ENCODE results near the gene EXD3.
"Not testable (repeated sequence)": the region's sequence is repeated elsewhere in the genome, so short reads cannot be mapped to it uniquely, and the experiment has no call there.

Gene EXD3

GRCh38 chr9:137355761-137356365, 67.1 kb downstream of the EXD3 start:
- no peak for DNase-seq

- DNase-seq: peak; percentile 54
These were observed 67.9 kb downstream of the EXD3 start for GRCh38 chr9:137354845-137355760.

GRCh38 chr9:137354153-137354844, 68.7 kb downstream of the EXD3 start:
- no peak for DNase-seq

GRCh38 chr9:137353223-137354152, 69.5 kb downstream of the EXD3 start:
- no peak for DNase-seq

GRCh38 chr9:137352511-137353222, 70.3 kb downstream of the EXD3 start:
- no peak for DNase-seq

GRCh38 chr9:137351781-137352501, 71.0 kb downstream of the EXD3 start:
- DNase-seq: no peak

GRCh38 chr9:137350696-137351584, 72.0 kb downstream of the EXD3 start:
- no peak for DNase-seq

GRCh38 chr9:137349471-137350033, 73.4 kb downstream of the EXD3 start:
- DNase-seq: no peak

- DNase-seq: no peak
These were observed 74.0 kb downstream of the EXD3 start for GRCh38 chr9:137348769-137349470.

- DNase-seq: no peak
These were observed 75.0 kb downstream of the EXD3 start for GRCh38 chr9:137347928-137348327.

GRCh38 chr9:137342482-137342881, 80.5 kb downstream of the EXD3 start:
- no peak for DNase-seq

GRCh38 chr9:137341227-137341626, 81.7 kb downstream of the EXD3 start:
- DNase-seq: no peak

GRCh38 chr9:137339908-137340462, 83.0 kb downstream of the EXD3 start:
- not testable (repeated sequence) for DNase-seq

GRCh38 chr9:137339045-137339907, 83.7 kb downstream of the EXD3 start:
- DNase-seq: no peak

GRCh38 chr9:137336735-137337134, 86.2 kb downstream of the EXD3 start:
- DNase-seq: no peak

GRCh38 chr9:137333016-137333671, 89.8 kb downstream of the EXD3 start:
- no peak for DNase-seq

GRCh38 chr9:137331929-137332328, 91.0 kb downstream of the EXD3 start:
- DNase-seq: no peak

All from eye (tissue), 1 donor.